ENCODE data around the gene CCDC136. TPM values are rescaled to one million over a fixed set of nuclear protein-coding genes. Genes with fewer than 3 reads are reported as not detected.

Gene CCDC136
- total and polyA plus RNA-seq, 2 donors (not counting 1 experiment from before 2014, with no cell fraction given) = 8.3 to 12.1 TPM

DNA sequence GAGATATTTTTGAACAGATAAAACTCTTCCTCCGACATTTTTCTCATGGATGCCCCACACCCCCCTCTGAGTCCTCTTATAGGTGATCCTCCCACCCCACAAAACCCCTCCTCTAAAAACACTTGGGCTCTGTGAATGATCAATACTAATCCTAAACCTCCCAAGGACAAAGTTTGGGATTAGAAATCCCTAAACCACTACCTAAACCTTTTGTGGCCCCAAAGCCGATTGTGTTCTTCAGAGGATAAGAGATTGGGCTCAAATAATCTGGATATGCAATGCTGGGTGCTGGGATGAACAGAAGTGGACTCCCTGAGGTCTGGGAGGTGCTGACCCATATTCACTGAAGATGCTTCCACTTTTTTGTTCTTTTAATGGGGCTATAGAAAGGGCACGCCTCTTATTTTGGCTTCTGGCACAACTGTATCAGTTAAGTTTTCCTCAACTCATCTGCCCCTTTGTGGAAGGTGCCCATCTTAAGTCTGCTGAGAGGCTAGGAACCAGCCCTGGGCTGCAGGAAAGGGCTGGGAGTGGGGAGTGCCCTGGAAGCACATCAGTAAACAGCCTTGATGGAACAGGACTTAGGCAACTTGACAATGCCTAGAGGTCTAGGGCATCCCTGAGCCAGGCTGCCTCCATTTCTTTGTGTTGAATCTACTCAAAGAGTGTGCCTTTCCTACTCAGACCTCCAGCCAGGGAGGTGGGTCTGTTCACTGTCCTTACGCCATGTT, 15.9 kb upstream of the CCDC136 start, which contains the start of gene OPN1SW:
Gene OPN1SW, minus strand, starts transcription at position 51 of the 731 bp plus-strand sequence. Its CDS starts 13 bp downstream, at position 38.
- Histone ChIP-seq H2AFZ (ENCODE audit: low read length) (no peak within 1 kb of the TSS), H3K27me3 (ENCODE audit: control insufficient read depth, insufficient read depth, low read length) (no peaks in the 10 kb centered on the region), H3K36me3 (ENCODE audit: control insufficient read depth, insufficient read depth, low read length) (peaks cover 10% of the 10 kb centered on the region), H4K20me1 (ENCODE audit: control insufficient read depth, extremely low read depth, insufficient read depth, low read length) (no peaks in the 10 kb centered on the region), H3K4me2 (ENCODE audit: extremely low read depth, insufficient read depth, low read length) (no peak within 1 kb of the TSS), H3K9ac (ENCODE audit: insufficient read depth, low read length) (no peak within 1 kb of the TSS), H3K79me2 (ENCODE audit: control insufficient read depth, insufficient read depth, low read length) (no peaks in the 10 kb centered on the region), H3K4me1 (ENCODE audit: control insufficient read depth, extremely low read depth, insufficient read depth, low read length) (no peaks in the 10 kb centered on the region), H3K27ac (ENCODE audit: insufficient read depth, low read length) (no peak within 1 kb of the TSS), H3K9me3 (ENCODE audit: control insufficient read depth, insufficient read depth, low read depth, low read length) (no peaks in the 10 kb centered on the region), H3K4me3 (replicated peaks in 1 of 4; ENCODE audit: control extremely low read depth in 1 of 4, insufficient read depth in 1 of 4, low read depth in 3 of 4, low read length in 4 of 4) (no peak within 1 kb of the TSS)
- DNase-seq (ENCODE audit: low read depth in 2 of 2) = no peak
- TF ChIP-seq EZH2 (IDR thresholded peaks at IDR 0.05; ENCODE audit: low read length, missing control alignments) (no peak), CTCF (conservative IDR thresholded peaks at IDR 0.05 in 1 of 2, IDR thresholded peaks at IDR 0.05 in 1 of 2; ENCODE audit: low read depth in 1 of 2, low read length in 2 of 2) (no peak)

- Histone ChIP-seq H3K4me3 (replicated peaks in 1 of 4; ENCODE audit: control extremely low read depth in 1 of 4, insufficient read depth in 1 of 4, low read depth in 3 of 4, low read length in 4 of 4) (no peak overlapping the region), H3K9me3 (ENCODE audit: control insufficient read depth, insufficient read depth, low read depth, low read length) (no peaks in the 10 kb centered on the region), H3K4me2 (ENCODE audit: extremely low read depth, insufficient read depth, low read length) (no peak overlapping the region), H4K20me1 (ENCODE audit: control insufficient read depth, extremely low read depth, insufficient read depth, low read length) (no peaks in the 10 kb centered on the region), H3K9ac (ENCODE audit: insufficient read depth, low read length) (no peak overlapping the region), H3K4me1 (ENCODE audit: control insufficient read depth, extremely low read depth, insufficient read depth, low read length) (no peaks in the 10 kb centered on the region), H3K27ac (ENCODE audit: insufficient read depth, low read length) (no peak overlapping the region), H2AFZ (ENCODE audit: low read length) (no peak overlapping the region), H3K79me2 (ENCODE audit: control insufficient read depth, insufficient read depth, low read length) (no peaks in the 10 kb centered on the region), H3K36me3 (ENCODE audit: control insufficient read depth, insufficient read depth, low read length) (peaks cover 8% of the 10 kb centered on the region), H3K27me3 (ENCODE audit: control insufficient read depth, insufficient read depth, low read length) (no peaks in the 10 kb centered on the region)
- DNase-seq (ENCODE audit: low read depth in 2 of 2) = peak in 1 of 2 donors; percentile 62
- TF ChIP-seq EZH2 (IDR thresholded peaks at IDR 0.05; ENCODE audit: low read length, missing control alignments) (no peak), CTCF (conservative IDR thresholded peaks at IDR 0.05 in 1 of 2, IDR thresholded peaks at IDR 0.05 in 1 of 2; ENCODE audit: low read depth in 1 of 2, low read length in 2 of 2) (no peak)
Observed at GRCh38 chr7:128777156-128778123, 14.3 kb upstream of the CCDC136 start.

GRCh38 chr7:128778946-128779345, 12.8 kb upstream of the CCDC136 start:
- H3K27me3 ChIP-seq (ENCODE audit: control insufficient read depth, insufficient read depth, low read length) = no peaks in the 10 kb centered on the region
- TF ChIP-seq EZH2 (IDR thresholded peaks at IDR 0.05; ENCODE audit: low read length, missing control alignments) (no peak), CTCF (conservative IDR thresholded peaks at IDR 0.05 in 1 of 2, IDR thresholded peaks at IDR 0.05 in 1 of 2; ENCODE audit: low read depth in 1 of 2, low read length in 2 of 2) (no peak)
- no peak overlapping the region for H3K9ac ChIP-seq (ENCODE audit: insufficient read depth, low read length)
- no peak overlapping the region for H3K4me2 ChIP-seq (ENCODE audit: extremely low read depth, insufficient read depth, low read length)
- no peaks in the 10 kb centered on the region for H3K79me2 ChIP-seq (ENCODE audit: control insufficient read depth, insufficient read depth, low read length)
- H4K20me1 ChIP-seq (ENCODE audit: control insufficient read depth, extremely low read depth, insufficient read depth, low read length) = no peaks in the 10 kb centered on the region
- H3K27ac ChIP-seq (ENCODE audit: insufficient read depth, low read length) = no peak overlapping the region
- no peak overlapping the region for H3K4me3 ChIP-seq (replicated peaks in 1 of 4; ENCODE audit: control extremely low read depth in 1 of 4, insufficient read depth in 1 of 4, low read depth in 3 of 4, low read length in 4 of 4)
- H3K36me3 ChIP-seq (ENCODE audit: control insufficient read depth, insufficient read depth, low read length) = peaks cover 8% of the 10 kb centered on the region
- no peaks in the 10 kb centered on the region for H3K9me3 ChIP-seq (ENCODE audit: control insufficient read depth, insufficient read depth, low read depth, low read length)
- no peak overlapping the region for H2AFZ ChIP-seq (ENCODE audit: low read length)
- DNase-seq (ENCODE audit: low read depth in 2 of 2) = no peak
- peaks cover 2% of the 10 kb centered on the region for H3K4me1 ChIP-seq (ENCODE audit: control insufficient read depth, extremely low read depth, insufficient read depth, low read length)
